Sigmoid colon (tissue), 7 donors: ENCODE measurements around the gene HTRA3. TPM values are rescaled to one million over a fixed set of nuclear protein-coding genes. Genes with fewer than 3 reads are reported as not detected.

Experiments
- DNase-seq: peaks from one replicate; pipeline ENCODE4 v3.0.0-alpha.2; 2019
- H3K27ac ChIP-seq, 4 donors: fragments of 200-600 bp; sonication (generic); one replicate each; pipeline ENCODE4 v1.5.1; 2016 to 2019; ENCODE audit warnings: mild to moderate bottlenecking in 1 of 4
- H3K27me3 ChIP-seq, 3 donors: fragments of 200-600 bp; sonication (generic); one replicate each; pipeline ENCODE4 v1.5.1; 2019; ENCODE audit warnings: mild to moderate bottlenecking in 1 of 3
- H3K36me3 ChIP-seq, 4 donors: fragments of 200-600 bp; sonication (generic); one replicate each; pipeline ENCODE4 v1.5.1; 2016 to 2019
- H3K4me1 ChIP-seq, 4 donors: fragments of 200-600 bp; sonication (generic); one replicate each; pipeline ENCODE4 v1.5.1; 2017 to 2019
- H3K4me3 ChIP-seq, 4 donors: fragments of 200-600 bp; sonication (generic); one replicate each; pipeline ENCODE4 v1.5.1; 2017 to 2019; ENCODE audit warnings: mild to moderate bottlenecking in 2 of 4, moderate library complexity in 1 of 4
- H3K9me3 ChIP-seq, 4 donors: fragments of 200-600 bp in 3 of 4; sonication (generic) in 3 of 4; one replicate each; pipeline versions ENCODE4 v1.5.1 to v1.6.1; 2013 to 2019
- CTCF ChIP-seq, 4 experiments: fragments of 450-650 bp in 3 of 4; fragments of 200-600 bp in 1 of 4; IDR thresholded peaks; one replicate each; pipeline ENCODE4 v1.5.1; 2016 to 2019; ENCODE audit warnings: antibody characterized with exemption in 4 of 4, mild to moderate bottlenecking in 3 of 4, moderate library complexity in 2 of 4
- EP300 ChIP-seq, 4 donors: sonication (generic); formaldehyde crosslinking; IDR thresholded peaks; one replicate each; pipeline ENCODE4 v1.6.1; 2017; ENCODE audit warnings: antibody characterized with exemption in 4 of 4
- POLR2A ChIP-seq, 2 donors: fragments of 450-650 bp; IDR thresholded peaks; one replicate each; pipeline ENCODE4 v1.6.1; 2016; ENCODE audit warnings: antibody characterized with exemption in 2 of 2, mild to moderate bottlenecking in 2 of 2, moderate library complexity in 2 of 2
- POLR2AphosphoS5 ChIP-seq, 4 donors: sonication (generic); formaldehyde crosslinking; IDR thresholded peaks; one replicate each; pipeline ENCODE4 v1.6.1; 2017; ENCODE audit warnings: antibody characterized with exemption in 4 of 4
- WGBS, 2 donors: extraction: QIAGEN DNeasy Blood & Tissue Kit; methylation state at CpG; one replicate each; pipeline ENCODE4 v1.1.7; 2013; 5-methylcytosine and 5-hydroxymethylcytosine counted together
- intact Hi-C: fragments of 100-400 bp; cut with DNase I; formaldehyde crosslinking; loops from one replicate; pipeline ENCODE4 v1.15.1; 2023
- polyA plus RNA-seq, 3 donors: library from polyadenylated mRNA; stranded (reverse); fragments of 200-250 nt; gene quantifications; one replicate each; pipeline ENCODE4 v1.2.3, GENCODE V29; 2013
- total RNA-seq, 4 donors: library from RNA; depleted of rRNA; stranded (reverse); fragments of >200 nt; gene quantifications; one replicate each; pipeline ENCODE4 v1.1.0, GENCODE V29; 2016
- donor health status: healthy with polysubstance abuse.
- donor health status: Bipolar disorder and iron deficiency.
- donor health status: healthy.

HTRA3 gene
- total and polyA plus RNA-seq, 7 donors, result 1.2 to 49.6 (median 14.5) TPM

- H3K9me3 ChIP-seq, result no peaks in the 10 kb centered on the region
- H3K4me1 ChIP-seq, result peaks cover 0 to 20% (median 17%) of the 10 kb centered on the region in 4 donors
- H3K36me3 ChIP-seq, result no peaks in the 10 kb centered on the region
- peak overlapping the region in 3 of 4 donors; percentile 14 to 42 (median 29) for H3K27ac ChIP-seq
- no peak for TF ChIP-seq POLR2AphosphoS5 (IDR thresholded peaks at IDR 0.05)
- no peak for TF ChIP-seq POLR2A (IDR thresholded peaks at IDR 0.05)
- no peak for TF ChIP-seq CTCF (IDR thresholded peaks at IDR 0.05)
- TF ChIP-seq EP300 (IDR thresholded peaks at IDR 0.05), result no peak
- H3K27me3 ChIP-seq, result no peaks in the 10 kb centered on the region
- no peak overlapping the region for H3K4me3 ChIP-seq
- intact Hi-C loops, result no loop called here
- 58 to 75% methylated on average over 13 of the region's 13 CpGs for WGBS, 2 donors
- DNase-seq, result peak; percentile 60
Measured at GRCh38 chr4:8303485-8304281, 34.1 kb downstream of the HTRA3 start.

GRCh38 chr4:8304827-8305695, 35.5 kb downstream of the HTRA3 start:
- H3K36me3 ChIP-seq, result no peaks in the 10 kb centered on the region
- TF ChIP-seq CTCF (IDR thresholded peaks at IDR 0.05), result no peak
- TF ChIP-seq EP300 (IDR thresholded peaks at IDR 0.05), result no peak
- TF ChIP-seq POLR2A (IDR thresholded peaks at IDR 0.05), result no peak
- TF ChIP-seq POLR2AphosphoS5 (IDR thresholded peaks at IDR 0.05), result no peak
- H3K4me3 ChIP-seq, result no peak overlapping the region
- DNase-seq, result peak; percentile 27
- intact Hi-C loops, result no loop called here
- no peak overlapping the region for H3K27ac ChIP-seq
- H3K4me1 ChIP-seq, result peaks cover 0 to 31% (median 29%) of the 10 kb centered on the region in 4 donors
- H3K27me3 ChIP-seq, result no peaks in the 10 kb centered on the region
- WGBS, 2 donors, result 82 to 86% methylated on average over 14 of the region's 14 CpGs
- H3K9me3 ChIP-seq, result no peaks in the 10 kb centered on the region

GRCh38 chr4:8305851-8306471, 36.4 kb downstream of the HTRA3 start:
- peaks cover 0 to 31% (median 29%) of the 10 kb centered on the region in 4 donors for H3K4me1 ChIP-seq
- intact Hi-C loops, result no loop called here
- H3K27me3 ChIP-seq, result no peaks in the 10 kb centered on the region
- H3K9me3 ChIP-seq, result no peaks in the 10 kb centered on the region
- no peaks in the 10 kb centered on the region for H3K36me3 ChIP-seq
- H3K27ac ChIP-seq, result peak overlapping the region in 2 of 4 donors; percentile 22 to 28
- H3K4me3 ChIP-seq, result no peak overlapping the region
- peak; percentile 70 for DNase-seq
- WGBS, 2 donors, result 87 to 89% methylated on average over 35 of the region's 35 CpGs
- TF ChIP-seq POLR2AphosphoS5 (IDR thresholded peaks at IDR 0.05) (no peak), CTCF (IDR thresholded peaks at IDR 0.05) (no peak), POLR2A (IDR thresholded peaks at IDR 0.05) (no peak), EP300 (IDR thresholded peaks at IDR 0.05) (no peak)

- Histone ChIP-seq H3K27me3 (no peaks in the 10 kb centered on the region), H3K9me3 (no peaks in the 10 kb centered on the region), H3K4me1 (peaks cover 0 to 31% (median 29%) of the 10 kb centered on the region in 4 donors), H3K36me3 (no peaks in the 10 kb centered on the region), H3K27ac (peak overlapping the region in 2 of 4 donors; percentile 22 to 28), H3K4me3 (no peak overlapping the region)
- 54 to 69% methylated on average over 16 of the region's 16 CpGs for WGBS, 2 donors
- TF ChIP-seq POLR2AphosphoS5 (IDR thresholded peaks at IDR 0.05) (no peak), EP300 (IDR thresholded peaks at IDR 0.05) (no peak), CTCF (IDR thresholded peaks at IDR 0.05) (no peak), POLR2A (IDR thresholded peaks at IDR 0.05) (no peak)
- intact Hi-C loops, result no loop called here
- DNase-seq, result peak; percentile 73
Measured at GRCh38 chr4:8306511-8307021, 37.0 kb downstream of the HTRA3 start.
